OCI-LY1 (cell line): ENCODE data around the gene DDX1.

Experiments
- H2AFZ ChIP-seq: fragments of 200-600 bp; sonication (generic), shearing (Covaris generic); 2 replicates; pipeline ENCODE4 v1.6.0; 2014; ENCODE audit warnings: antibody characterized with exemption, mild to moderate bottlenecking, low read length
- H3F3A ChIP-seq: fragments of 200-600 bp; sonication (generic), shearing (Covaris generic); 2 replicates; pipeline ENCODE4 v1.6.0; 2014; ENCODE audit warnings: mild to moderate bottlenecking, antibody characterized with exemption, low read length, moderate library complexity; ENCODE audit not compliant: insufficient read depth
- H3K27ac ChIP-seq: fragments of 200-600 bp; sonication (generic); 2 replicates; pipeline ENCODE4 v1.5.1; 2014; ENCODE audit warnings: low read length, mixed run types, mild to moderate bottlenecking, low read depth; ENCODE audit not compliant: poor library complexity, severe bottlenecking
- H3K27me3 ChIP-seq: fragments of 200-600 bp; sonication (generic); 2 replicates; pipeline ENCODE4 v1.6.0; 2014; ENCODE audit warnings: antibody characterized with exemption, mild to moderate bottlenecking, low read length, moderate library complexity; ENCODE audit not compliant: insufficient read depth
- H3K36me3 ChIP-seq: fragments of 200-600 bp; sonication (generic); 2 replicates; pipeline ENCODE4 v1.6.1; 2014; ENCODE audit warnings: mild to moderate bottlenecking, antibody characterized with exemption, low read length, moderate library complexity, mixed read lengths; ENCODE audit not compliant: insufficient read depth
- H3K4me1 ChIP-seq: fragments of 200-600 bp; sonication (generic); 2 replicates; pipeline ENCODE4 v1.5.1; 2014; ENCODE audit warnings: mild to moderate bottlenecking, low read length, moderate library complexity; ENCODE audit not compliant: insufficient read depth, severe bottlenecking
- H3K4me2 ChIP-seq: fragments of 200-600 bp; sonication (generic), shearing (Covaris generic); 2 replicates; pipeline ENCODE4 v1.6.1; 2014; ENCODE audit warnings: low read length
- H3K4me3 ChIP-seq: fragments of 200-600 bp; sonication (generic); 2 replicates; pipeline ENCODE4 v1.5.1; 2014; ENCODE audit warnings: low read length, low read depth, mild to moderate bottlenecking, mixed read lengths; ENCODE audit not compliant: poor library complexity, severe bottlenecking
- H3K79me2 ChIP-seq: fragments of 200-600 bp; shearing (Covaris generic); 2 replicates; pipeline ENCODE4 v1.6.1; 2016; ENCODE audit warnings: mixed run types, low read length, mixed read lengths; ENCODE audit not compliant: insufficient read depth
- H3K9ac ChIP-seq: fragments of 200-600 bp; sonication (generic), shearing (Covaris generic); 2 replicates; pipeline ENCODE4 v1.6.1; 2014; ENCODE audit warnings: mild to moderate bottlenecking, low read length, mixed read lengths
- H3K9me2 ChIP-seq: fragments of 200-600 bp; sonication (generic), shearing (Covaris generic); 2 replicates; pipeline ENCODE4 v1.6.1; 2014; ENCODE audit warnings: low read depth, mild to moderate bottlenecking, low read length, mixed read lengths
- H3K9me3 ChIP-seq: fragments of 200-600 bp; shearing (Covaris generic); 2 replicates; pipeline ENCODE4 v1.6.1; 2014; ENCODE audit warnings: low read length, mixed read lengths
- H4K20me1 ChIP-seq: fragments of 200-600 bp; sonication (generic), shearing (Covaris generic); 2 replicates; pipeline ENCODE4 v1.6.0; 2016; ENCODE audit warnings: mild to moderate bottlenecking, low read length; ENCODE audit not compliant: insufficient read depth
- CTCF ChIP-seq: fragments of 200-600 bp; sonication (generic), shearing (Covaris generic); IDR thresholded peaks from 2 replicates; pipeline ENCODE4 v1.5.1; 2017; ENCODE audit warnings: mild to moderate bottlenecking, antibody characterized with exemption, low read length, moderate library complexity, mixed read lengths
- EZH2 ChIP-seq: fragments of 200-600 bp; sonication (generic), shearing (Covaris generic); IDR thresholded peaks from 2 replicates; pipeline ENCODE4 v1.8.0; 2017; ENCODE audit warnings: borderline replicate concordance, mixed run types, mild to moderate bottlenecking, antibody characterized with exemption, low read length, moderate library complexity, mixed read lengths

The DDX1 gene

GRCh38 chr2:15602393-15602792 is 10.7 kb downstream of the DDX1 start:
- H3K79me2 ChIP-seq = no peaks in the 10 kb centered on the region
- TF ChIP-seq EZH2 = no peak
- TF ChIP-seq CTCF = no peak
- H3K4me3 ChIP-seq = no peak overlapping the region
- no peaks in the 10 kb centered on the region for H3K9me3 ChIP-seq
- H3K27me3 ChIP-seq = no peaks in the 10 kb centered on the region
- H2AFZ ChIP-seq = no peak overlapping the region
- no peak overlapping the region for H3K9ac ChIP-seq
- H3K9me2 ChIP-seq = no peaks in the 10 kb centered on the region
- H3K4me2 ChIP-seq = no peak overlapping the region
- H4K20me1 ChIP-seq = no peaks in the 10 kb centered on the region
- H3K4me1 ChIP-seq = no peaks in the 10 kb centered on the region
- no peak overlapping the region for H3K27ac ChIP-seq
- H3F3A ChIP-seq = no peaks in the 10 kb centered on the region
- H3K36me3 ChIP-seq = peaks cover 97% of the 10 kb centered on the region

GRCh38 chr2:15603044-15603765 is 11.5 kb downstream of the DDX1 start:
- H3F3A ChIP-seq = no peaks in the 10 kb centered on the region

GRCh38 chr2:15603948-15604347 is 12.3 kb downstream of the DDX1 start:
- Histone ChIP-seq H3K9ac (no peak overlapping the region), H3K4me1 (no peaks in the 10 kb centered on the region), H3K36me3 (peaks cover 98% of the 10 kb centered on the region), H3K79me2 (no peaks in the 10 kb centered on the region), H3K9me2 (no peaks in the 10 kb centered on the region), H3K4me3 (no peak overlapping the region), H2AFZ (no peak overlapping the region), H3F3A (no peaks in the 10 kb centered on the region), H3K27ac (no peak overlapping the region), H4K20me1 (no peaks in the 10 kb centered on the region), H3K4me2 (no peak overlapping the region), H3K9me3 (no peaks in the 10 kb centered on the region), H3K27me3 (no peaks in the 10 kb centered on the region)
- TF ChIP-seq CTCF (no peak), EZH2 (no peak)

More at GRCh38 chr2:15603044-15603765, 11.5 kb downstream of the DDX1 start:
- Histone ChIP-seq H3K36me3 (peaks cover 98% of the 10 kb centered on the region), H3K9ac (no peak overlapping the region), H3K4me2 (no peak overlapping the region), H3K4me3 (no peak overlapping the region), H3K4me1 (no peaks in the 10 kb centered on the region), H3K9me2 (no peaks in the 10 kb centered on the region), H3K27me3 (no peaks in the 10 kb centered on the region), H3K9me3 (no peaks in the 10 kb centered on the region), H2AFZ (no peak overlapping the region), H3K79me2 (no peaks in the 10 kb centered on the region), H3K27ac (no peak overlapping the region), H4K20me1 (no peaks in the 10 kb centered on the region)
- no peak for TF ChIP-seq EZH2
- TF ChIP-seq CTCF = no peak
